Inflammatory macrophage treated with lipopolysaccharide for 1 hour (primary cell): ENCODE measurements around the gene HIC2.
"Not testable (repeated sequence)": the region's sequence is repeated elsewhere in the genome, so short reads cannot be mapped to it uniquely, and the experiment has no call there.

Experiments used
- DNase-seq, 2 donors: peaks; one replicate each; pipeline ENCODE4 v3.0.0-alpha.2; 2020 to 2022

Gene HIC2

GRCh38 chr22:21497984-21498383, 80.8 kb downstream of the HIC2 start:
- not testable (repeated sequence) for DNase-seq

- not testable (repeated sequence) for DNase-seq
These were observed 81.3 kb downstream of the HIC2 start for GRCh38 chr22:21498489-21498888.

GRCh38 chr22:21499623-21500506, 82.7 kb downstream of the HIC2 start:
- DNase-seq = not testable (repeated sequence)
